Esophagus squamous epithelium (tissue), 5 donors: ENCODE data around the gene ANKRD29. TPM values are rescaled to one million over a fixed set of nuclear protein-coding genes. Genes with fewer than 3 reads are reported as not detected.
A peak's percentile ranks its signal among the peaks of the same experiment; 100 is the strongest.

ENCODE experiments used
- DNase-seq: peaks from one replicate; lab custom pipeline; 2025; lab: John Stamatoyannopoulos, UW
- H3K27ac ChIP-seq, 4 donors: fragments of 200-600 bp; sonication (generic); one replicate each; pipeline ENCODE4 v1.5.1; 2016 to 2019; ENCODE audit warnings: mild to moderate bottlenecking in 1 of 4
- H3K27me3 ChIP-seq, 4 donors: fragments of 200-600 bp; sonication (generic); 1 replicate in 3 of 4; 2 replicates in 1 of 4; pipeline versions ENCODE4 v1.5.1 to v1.6.0; 2017 to 2021; ENCODE audit warnings: antibody characterized with exemption in 1 of 4
- H3K36me3 ChIP-seq, 3 donors: fragments of 200-600 bp; sonication (generic); one replicate each; pipeline ENCODE4 v1.5.1; 2016 to 2019
- H3K4me1 ChIP-seq, 3 donors: fragments of 200-600 bp; sonication (generic); one replicate each; pipeline ENCODE4 v1.5.1; 2017 to 2019
- H3K4me3 ChIP-seq, 4 donors: fragments of 200-600 bp; sonication (generic); 1 replicate in 3 of 4; 2 replicates in 1 of 4; pipeline ENCODE4 v1.5.1; 2016 to 2019; ENCODE audit warnings: mild to moderate bottlenecking in 2 of 4, moderate library complexity in 1 of 4
- H3K9me3 ChIP-seq, 3 donors: fragments of 200-600 bp; sonication (generic); one replicate each; pipeline ENCODE4 v1.5.1; 2016 to 2019
- CTCF ChIP-seq, 6 experiments: fragments of 450-650 bp in 4 of 6; fragments of 200-600 bp in 2 of 6; sonication (generic) in 2 of 6; IDR thresholded peaks; one replicate each; pipeline ENCODE4 v1.5.1; 2016 to 2019; ENCODE audit warnings: antibody characterized with exemption in 6 of 6, mild to moderate bottlenecking in 4 of 6, moderate library complexity in 4 of 6
- POLR2A ChIP-seq, 4 donors: fragments of 450-650 bp; IDR thresholded peaks; one replicate each; pipeline ENCODE4 v1.6.1; 2017; ENCODE audit warnings: antibody characterized with exemption in 4 of 4, mild to moderate bottlenecking in 4 of 4, moderate library complexity in 3 of 4
- WGBS, 2 donors: methylation state at CpG; one replicate each; pipeline ENCODE4 v1.1.5; 2018; 5-methylcytosine and 5-hydroxymethylcytosine counted together
- intact Hi-C: fragments of 100-400 bp; cut with DNase I; formaldehyde crosslinking; loops from one replicate; pipeline ENCODE4 v1.15.0; 2022
- total RNA-seq, 4 donors: library from RNA; depleted of rRNA; stranded (reverse); fragments of >200 nt; gene quantifications; one replicate each; pipeline ENCODE4 v1.1.0, GENCODE V29; 2016
- donor health status: DM: yes; HTN: yes; CAD: no.

The ANKRD29 gene
- total RNA-seq, 4 donors from 2014 or later, result 2.9 to 10.8 (median 9.2) TPM

GRCh38 chr18:23710068-23710527 lies 47.4 kb upstream of the ANKRD29 start:
- TF ChIP-seq POLR2A (IDR thresholded peaks at IDR 0.05) (no peak), CTCF (IDR thresholded peaks at IDR 0.05) (no peak)
- Histone ChIP-seq H3K4me3 (no peak overlapping the region), H3K27ac (no peak overlapping the region), H3K36me3 (no peaks in the 10 kb centered on the region), H3K9me3 (peaks cover 0 to 7% (median 0%) of the 10 kb centered on the region in 3 donors), H3K4me1 (peaks cover 0 to 19% (median 0%) of the 10 kb centered on the region in 3 donors), H3K27me3 (no peaks in the 10 kb centered on the region)
- intact Hi-C loops, result no loop called here
- 70 to 71% methylated on average over 9 to 11 of the region's 17 CpGs for WGBS, 2 donors
- no peak for DNase-seq

GRCh38 chr18:23706971-23707640 lies 44.4 kb upstream of the ANKRD29 start:
- no peak for DNase-seq
- WGBS, 2 donors, result 82 to 96% methylated on average over 2 to 3 of the region's 3 CpGs
- no peaks in the 10 kb centered on the region for H3K36me3 ChIP-seq
- intact Hi-C loops, result no loop called here
- no peak overlapping the region for H3K27ac ChIP-seq
- peaks cover 0 to 7% (median 0%) of the 10 kb centered on the region in 3 donors for H3K9me3 ChIP-seq
- no peaks in the 10 kb centered on the region for H3K27me3 ChIP-seq
- no peak overlapping the region for H3K4me3 ChIP-seq
- peaks cover 0 to 23% (median 0%) of the 10 kb centered on the region in 3 donors for H3K4me1 ChIP-seq
- no peak for TF ChIP-seq POLR2A (IDR thresholded peaks at IDR 0.05)
- no peak for TF ChIP-seq CTCF (IDR thresholded peaks at IDR 0.05)

- Histone ChIP-seq H3K27ac (no peak overlapping the region), H3K27me3 (no peaks in the 10 kb centered on the region), H3K36me3 (no peaks in the 10 kb centered on the region), H3K9me3 (peaks cover 0 to 7% (median 0%) of the 10 kb centered on the region in 3 donors), H3K4me3 (no peak overlapping the region), H3K4me1 (peaks cover 0 to 6% (median 0%) of the 10 kb centered on the region in 3 donors)
- DNase-seq, result no peak
- intact Hi-C loops, result loop anchor here (5.0 kb wide), 1 partner anchor 83 kb away; no protein-coding TSS in a partner anchor
- TF ChIP-seq POLR2A (IDR thresholded peaks at IDR 0.05), result no peak
- no peak for TF ChIP-seq CTCF (IDR thresholded peaks at IDR 0.05)
Observed at GRCh38 chr18:23704806-23705205, 42.1 kb upstream of the ANKRD29 start.

GRCh38 chr18:23703987-23704384 lies 41.3 kb upstream of the ANKRD29 start:
- no peak overlapping the region for H3K4me3 ChIP-seq
- no peaks in the 10 kb centered on the region for H3K27me3 ChIP-seq
- peaks cover 0 to 6% (median 0%) of the 10 kb centered on the region in 3 donors for H3K4me1 ChIP-seq
- TF ChIP-seq POLR2A (IDR thresholded peaks at IDR 0.05), result no peak
- no peak for TF ChIP-seq CTCF (IDR thresholded peaks at IDR 0.05)
- H3K9me3 ChIP-seq, result peaks cover 0 to 7% (median 0%) of the 10 kb centered on the region in 3 donors
- H3K36me3 ChIP-seq, result no peaks in the 10 kb centered on the region
- no peak for DNase-seq
- WGBS, 2 donors, result 59 to 64% methylated on average over 5 to 6 of the region's 6 CpGs
- intact Hi-C loops, result loop anchor here (5.0 kb wide), 1 partner anchor 82 kb away; no protein-coding TSS in a partner anchor
- H3K27ac ChIP-seq, result peak overlapping the region in 1 of 4 donors; percentile 17
